Activated T-helper 2 cell treated with anti-CD3 and anti-CD28 coated beads, Interferon-gamma antibody, Interleukin-2, Interleukin-4, amounts not matched to agents 10 μg/mL and 5 μg/mL and 100 μg/mL, durations not matched to agents 14 hours and 24 hours and 36 hours (primary cell): ENCODE results near the gene PDHX. TPM values are rescaled to one million over a fixed set of nuclear protein-coding genes. Genes with fewer than 3 reads are reported as not detected.

Experiments used
- DNase-seq: peaks from one replicate; pipeline ENCODE4 v3.0.0; 2021; ENCODE audit warnings: low spot score
- H3K27ac Mint-ChIP-seq: one replicate; pipeline ENCODE4 v1.8.0; 2021; ENCODE audit warnings: mixed read lengths
- H3K27me3 Mint-ChIP-seq: one replicate; pipeline ENCODE4 v1.8.0; 2021; ENCODE audit warnings: low read depth, mixed read lengths
- H3K36me3 Mint-ChIP-seq: one replicate; pipeline ENCODE4 v1.8.0; 2021; ENCODE audit warnings: low read depth, mixed read lengths
- H3K4me1 Mint-ChIP-seq: one replicate; pipeline ENCODE4 v1.8.0; 2021; ENCODE audit warnings: low read depth, mixed read lengths
- H3K4me3 Mint-ChIP-seq: one replicate; pipeline ENCODE4 v1.8.0; 2021; ENCODE audit warnings: low read depth, mild to moderate bottlenecking, moderate library complexity, mixed read lengths
- H3K9me3 Mint-ChIP-seq: one replicate; pipeline ENCODE4 v1.8.0; 2021; ENCODE audit warnings: mixed read lengths
- intact Hi-C: fragments of 100-400 bp; cut with micrococcal nuclease; formaldehyde crosslinking; loops from one replicate; pipeline ENCODE4 v1.15.1; 2023
- total RNA-seq: library from RNA; stranded (reverse); gene quantifications from 2 replicates; pipeline ENCODE4 v1.2.3, GENCODE V29; 2022

The PDHX gene
- total RNA-seq, 1 donor from 2014 or later = 29.7 TPM

DNA sequence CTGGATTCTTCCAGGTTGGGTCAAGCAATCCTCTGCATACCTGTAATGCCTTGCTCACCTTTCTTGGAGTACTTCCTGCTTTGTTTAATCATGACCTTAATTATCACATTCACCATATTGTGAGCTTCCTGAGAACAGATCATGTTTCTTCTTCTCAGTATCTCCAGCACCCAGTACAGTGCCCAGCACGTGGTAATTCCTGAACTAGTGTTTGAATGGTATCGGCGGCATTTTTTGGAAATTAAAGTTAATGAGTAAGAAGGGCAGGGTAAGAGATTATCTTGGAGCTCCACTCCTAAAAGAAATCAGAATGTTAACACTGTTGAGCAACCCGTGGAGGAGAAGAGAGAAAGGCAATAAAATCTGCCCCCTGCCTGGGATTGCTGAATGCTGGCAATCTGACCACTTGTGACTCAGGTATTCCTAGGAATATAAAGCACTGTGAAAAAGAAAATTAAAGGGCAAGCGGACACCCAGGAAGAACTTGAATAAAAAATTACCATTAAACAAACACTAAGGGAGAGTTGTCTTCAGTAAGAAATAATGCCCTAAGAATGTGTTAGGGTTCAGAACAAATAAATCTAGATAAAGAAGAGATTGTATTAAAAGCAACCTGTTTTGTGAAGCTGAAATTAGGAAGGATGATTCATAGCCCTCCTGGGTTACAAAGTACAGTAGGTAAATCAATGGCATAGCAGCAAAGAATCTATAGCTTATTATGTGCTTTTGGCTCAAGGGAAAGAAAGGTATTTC lies 92.9 kb downstream of the PDHX start:
- H3K9me3 Mint-ChIP-seq = no peaks in the 10 kb centered on the region
- H3K4me3 Mint-ChIP-seq = no peak overlapping the region
- intact Hi-C loops = no loop called here
- H3K27me3 Mint-ChIP-seq = peaks cover 18% of the 10 kb centered on the region
- H3K27ac Mint-ChIP-seq = no peak overlapping the region
- DNase-seq = no peak
- H3K4me1 Mint-ChIP-seq = peaks cover 66% of the 10 kb centered on the region
- H3K36me3 Mint-ChIP-seq = no peaks in the 10 kb centered on the region

DNA sequence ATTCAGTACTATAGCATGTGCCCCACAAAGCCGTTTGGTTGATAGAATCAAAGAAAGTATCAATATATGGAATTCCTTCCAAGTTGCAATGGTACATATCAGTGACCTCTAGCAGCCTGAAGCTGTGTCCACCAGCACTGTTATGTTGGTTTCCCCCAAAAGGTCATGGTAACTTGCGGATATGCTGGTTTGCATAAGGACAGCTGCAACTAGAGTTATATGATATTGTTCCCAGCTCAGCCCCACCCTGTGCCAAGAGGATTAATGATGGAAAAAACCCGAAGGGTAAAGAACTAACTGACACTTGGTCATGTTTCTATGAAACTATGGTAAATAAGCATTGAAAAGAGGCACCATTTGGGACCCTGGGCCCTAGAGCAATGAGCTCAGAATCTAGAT lies 93.5 kb downstream of the PDHX start:
- intact Hi-C loops = no loop called here
- H3K4me3 Mint-ChIP-seq = no peak overlapping the region
- no peaks in the 10 kb centered on the region for H3K36me3 Mint-ChIP-seq
- DNase-seq = no peak
- H3K27me3 Mint-ChIP-seq = peaks cover 14% of the 10 kb centered on the region
- H3K9me3 Mint-ChIP-seq = no peaks in the 10 kb centered on the region
- no peak overlapping the region for H3K27ac Mint-ChIP-seq
- peaks cover 68% of the 10 kb centered on the region for H3K4me1 Mint-ChIP-seq

DNA sequence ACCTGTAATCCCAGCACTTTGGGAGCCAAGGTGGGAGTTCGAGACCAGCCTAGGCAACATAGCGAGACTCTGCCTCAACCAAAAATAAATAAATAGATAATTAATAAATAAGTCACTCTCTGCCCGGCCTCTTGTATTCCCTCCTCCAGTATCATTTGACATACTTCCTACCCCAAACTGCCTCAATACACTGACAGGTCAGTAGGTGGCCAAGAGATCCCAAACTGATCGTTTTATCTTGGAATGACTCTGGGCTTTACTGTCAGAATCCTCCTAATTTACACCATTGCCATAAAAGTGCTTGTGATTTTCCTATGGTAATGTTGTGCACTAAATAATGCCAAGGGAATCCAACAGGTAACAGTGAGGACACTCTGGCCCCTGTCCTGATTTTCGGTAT lies 94.2 kb downstream of the PDHX start:
- H3K27ac Mint-ChIP-seq = no peak overlapping the region
- no peak for DNase-seq
- no peaks in the 10 kb centered on the region for H3K36me3 Mint-ChIP-seq
- peaks cover 67% of the 10 kb centered on the region for H3K4me1 Mint-ChIP-seq
- intact Hi-C loops = no loop called here
- peaks cover 13% of the 10 kb centered on the region for H3K27me3 Mint-ChIP-seq
- no peak overlapping the region for H3K4me3 Mint-ChIP-seq
- H3K9me3 Mint-ChIP-seq = no peaks in the 10 kb centered on the region

DNA sequence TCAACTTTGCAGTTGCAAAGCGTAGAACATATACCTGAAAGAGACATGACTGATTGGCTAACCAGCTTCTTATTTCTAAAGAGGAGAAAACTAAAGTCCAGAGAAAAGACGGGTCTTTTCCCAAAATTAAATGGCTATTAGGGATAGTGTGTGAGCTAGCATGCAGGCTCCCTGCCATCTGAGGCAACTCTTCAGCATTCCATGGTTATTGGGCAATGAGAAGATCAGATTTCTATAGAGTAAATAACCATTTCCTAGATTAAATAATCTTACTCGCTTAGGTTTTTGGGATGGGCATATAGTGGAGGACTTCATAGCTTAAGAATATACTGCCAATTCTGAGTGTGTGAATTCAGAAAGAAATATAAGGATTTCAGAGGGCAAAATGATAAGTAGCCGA lies 95.0 kb downstream of the PDHX start:
- no peak for DNase-seq
- Mint-ChIP-seq H3K4me1 (peaks cover 70% of the 10 kb centered on the region), H3K4me3 (no peak overlapping the region), H3K9me3 (no peaks in the 10 kb centered on the region), H3K36me3 (no peaks in the 10 kb centered on the region), H3K27me3 (peaks cover 15% of the 10 kb centered on the region), H3K27ac (no peak overlapping the region)
- intact Hi-C loops = no loop called here

DNA sequence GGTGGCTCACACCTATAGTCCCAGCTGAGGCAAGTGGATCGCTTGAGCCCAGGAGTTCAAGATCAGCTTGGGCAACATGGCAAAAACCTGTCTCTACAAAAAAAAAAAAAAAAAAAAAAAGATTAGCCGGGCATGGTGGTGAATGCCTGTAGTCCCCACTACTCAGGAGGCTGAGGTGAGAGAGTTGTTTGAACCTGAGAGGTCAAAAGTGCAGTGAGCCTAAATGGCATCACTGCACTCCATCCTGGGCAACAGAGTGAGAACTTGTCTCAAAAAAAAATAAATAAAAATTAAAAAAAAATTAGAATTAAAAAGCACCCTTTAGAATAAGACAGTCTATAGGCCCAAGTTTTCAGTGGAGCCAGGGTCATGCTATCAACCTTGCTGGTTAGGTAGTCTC lies 95.5 kb downstream of the PDHX start:
- H3K27ac Mint-ChIP-seq = peak overlapping the region; percentile 84
- no peaks in the 10 kb centered on the region for H3K36me3 Mint-ChIP-seq
- H3K4me1 Mint-ChIP-seq = peaks cover 64% of the 10 kb centered on the region
- DNase-seq = no peak
- no peak overlapping the region for H3K4me3 Mint-ChIP-seq
- intact Hi-C loops = loop anchor here (1.0 to 2.0 kb wide), 8 partner anchors 28 to 379 kb away; no protein-coding TSS in a partner anchor
- peaks cover 17% of the 10 kb centered on the region for H3K27me3 Mint-ChIP-seq
- no peaks in the 10 kb centered on the region for H3K9me3 Mint-ChIP-seq

DNA sequence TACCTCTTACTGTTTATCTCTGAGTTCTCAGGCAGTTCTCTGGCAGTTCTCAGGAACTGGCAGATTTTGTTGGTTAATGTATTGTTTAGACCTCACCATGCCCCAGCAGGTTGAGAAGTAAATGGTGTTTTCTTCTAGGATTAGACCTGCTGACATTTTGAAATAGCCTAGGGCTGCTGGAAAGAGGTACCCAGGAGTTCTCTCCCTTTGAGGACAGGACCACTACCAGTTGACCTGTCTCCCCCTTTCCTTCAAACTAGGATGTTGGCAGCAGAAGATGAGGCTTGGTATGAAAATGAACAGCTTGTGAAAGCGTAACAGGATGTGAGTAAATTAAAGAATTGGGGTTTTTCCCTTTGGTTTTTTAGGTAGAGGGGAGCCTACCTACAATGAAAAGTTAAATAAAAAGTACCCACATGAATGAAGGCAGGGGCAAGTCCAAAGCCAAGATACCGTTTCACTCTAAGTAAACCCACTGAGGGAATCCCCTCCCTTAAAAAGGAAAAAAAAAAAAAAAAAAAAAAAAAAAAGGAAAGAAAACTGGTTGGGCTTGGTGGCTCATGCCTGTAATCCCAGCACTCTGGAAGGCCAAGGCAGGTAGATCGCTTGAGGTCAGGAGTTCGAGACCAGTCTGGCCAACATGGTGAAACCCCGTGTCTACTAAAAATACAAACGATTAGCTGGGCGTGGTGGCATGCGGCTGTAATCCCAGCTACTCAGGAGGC lies 96.2 kb downstream of the PDHX start:
- peaks cover 59% of the 10 kb centered on the region for H3K4me1 Mint-ChIP-seq
- H3K27ac Mint-ChIP-seq = peak overlapping the region; percentile 84

DNA sequence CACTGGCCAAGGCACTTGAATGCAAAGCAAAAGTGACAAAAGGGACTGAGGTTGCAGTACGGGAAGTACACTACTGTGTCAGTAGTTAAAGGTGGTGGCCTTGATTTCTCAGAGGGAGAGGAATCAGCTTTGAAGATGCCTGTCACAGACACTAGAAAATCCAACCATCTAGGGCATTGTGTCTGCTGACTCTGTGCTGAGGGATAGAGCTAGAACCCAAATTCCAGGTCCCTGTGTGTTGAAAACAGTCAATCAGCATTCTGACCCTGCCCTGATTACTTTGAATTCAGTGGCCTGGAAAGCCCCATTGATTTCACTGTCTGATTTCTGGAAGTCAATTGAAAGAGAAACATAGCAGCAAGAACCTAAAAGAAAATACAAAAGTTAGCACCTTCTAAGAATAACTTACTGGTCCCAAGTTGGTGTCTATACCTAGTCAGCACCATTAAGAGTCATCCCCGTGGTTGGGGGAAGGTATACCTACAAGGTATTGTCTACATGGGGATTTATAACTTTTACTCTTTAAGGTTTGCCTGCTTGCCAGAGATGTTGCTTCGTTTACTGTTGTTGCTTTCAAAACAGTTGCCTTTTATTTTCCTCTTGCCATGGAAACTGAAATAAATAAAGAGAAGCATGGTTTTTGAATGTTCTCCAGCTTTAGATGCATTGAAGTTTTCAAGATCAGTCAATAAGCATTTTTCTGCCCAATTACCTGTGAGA lies 97.3 kb downstream of the PDHX start:
- Mint-ChIP-seq H3K9me3 (no peaks in the 10 kb centered on the region), H3K27me3 (peaks cover 20% of the 10 kb centered on the region), H3K27ac (peak overlapping the region; percentile 72), H3K36me3 (no peaks in the 10 kb centered on the region), H3K4me3 (no peak overlapping the region), H3K4me1 (peaks cover 54% of the 10 kb centered on the region)
- peak; percentile 24 for DNase-seq
- intact Hi-C loops = loop anchor here (1.0 to 2.0 kb wide), 6 partner anchors 17 to 377 kb away; no protein-coding TSS in a partner anchor

More for the DNA sequence above, 96.2 kb downstream of the PDHX start:
- peaks cover 19% of the 10 kb centered on the region for H3K27me3 Mint-ChIP-seq
- H3K36me3 Mint-ChIP-seq = no peaks in the 10 kb centered on the region
- H3K4me3 Mint-ChIP-seq = no peak overlapping the region
- DNase-seq = peak; percentile 20
- no peaks in the 10 kb centered on the region for H3K9me3 Mint-ChIP-seq
- intact Hi-C loops = loop anchor here (1.0 to 2.0 kb wide), 10 partner anchors 18 to 378 kb away; no protein-coding TSS in a partner anchor

DNA sequence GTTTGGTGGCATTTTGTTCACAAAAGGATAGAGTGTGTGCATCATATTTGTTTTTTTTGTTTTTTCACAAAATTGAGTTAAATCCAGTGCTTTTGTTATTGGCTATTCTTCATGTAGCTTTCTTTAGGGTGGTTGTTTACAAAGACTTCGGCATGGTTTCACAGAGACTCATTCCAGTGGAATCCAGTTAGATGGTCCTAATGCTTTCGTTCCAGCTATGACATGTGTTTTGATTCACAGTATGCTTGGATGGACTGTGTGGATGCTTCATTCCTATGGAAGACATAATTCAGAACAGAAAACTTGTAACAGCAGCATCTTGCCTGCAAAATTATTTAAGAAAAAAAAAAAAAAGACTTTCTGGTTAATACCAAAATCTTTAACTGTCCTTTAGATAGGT lies 97.9 kb downstream of the PDHX start:
- Mint-ChIP-seq H3K9me3 (no peaks in the 10 kb centered on the region), H3K4me1 (peaks cover 51% of the 10 kb centered on the region), H3K4me3 (no peak overlapping the region), H3K36me3 (no peaks in the 10 kb centered on the region), H3K27ac (peak overlapping the region; percentile 72), H3K27me3 (peaks cover 19% of the 10 kb centered on the region)
- intact Hi-C loops = no loop called here
- DNase-seq = no peak

DNA sequence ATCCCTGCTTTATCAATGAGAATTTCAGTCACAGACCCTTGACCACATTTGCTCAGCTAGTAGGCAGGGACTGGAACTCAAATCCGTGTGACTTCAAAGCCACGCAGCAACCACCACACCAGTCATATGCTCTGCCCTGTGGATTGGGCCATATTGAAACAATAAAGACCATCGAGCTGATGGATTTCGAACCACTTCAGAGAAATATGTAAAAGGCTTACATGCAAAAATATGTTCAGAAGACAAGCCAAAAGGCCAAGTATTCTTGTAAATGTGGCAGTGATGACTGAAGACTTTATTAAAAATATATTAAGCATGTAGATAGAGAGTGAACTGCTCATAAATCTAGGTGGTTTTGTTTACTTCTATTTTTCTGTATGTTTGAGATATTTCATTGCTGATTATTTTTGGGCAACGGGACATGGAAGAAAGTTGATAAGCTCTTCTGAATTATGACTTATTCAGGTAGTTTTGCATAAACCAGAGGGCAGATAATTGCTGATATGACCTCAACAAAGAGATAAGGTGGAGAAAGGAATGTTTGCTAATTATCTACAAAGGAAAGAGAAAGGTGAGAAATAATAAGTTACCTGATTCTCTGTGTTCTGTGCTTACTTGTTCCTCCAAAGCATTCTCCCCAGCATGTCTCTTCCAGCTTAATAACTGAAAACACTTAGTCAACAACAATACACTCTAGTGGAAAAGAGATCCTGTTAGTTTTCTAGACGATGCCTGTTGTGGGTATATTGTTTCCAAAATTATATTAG lies 99.4 kb downstream of the PDHX start:
- DNase-seq = no peak
- H3K27ac Mint-ChIP-seq = no peak overlapping the region
- intact Hi-C loops = no loop called here
- no peaks in the 10 kb centered on the region for H3K36me3 Mint-ChIP-seq
- H3K4me3 Mint-ChIP-seq = no peak overlapping the region
- H3K4me1 Mint-ChIP-seq = peaks cover 42% of the 10 kb centered on the region
- no peaks in the 10 kb centered on the region for H3K9me3 Mint-ChIP-seq
- peaks cover 17% of the 10 kb centered on the region for H3K27me3 Mint-ChIP-seq

DNA sequence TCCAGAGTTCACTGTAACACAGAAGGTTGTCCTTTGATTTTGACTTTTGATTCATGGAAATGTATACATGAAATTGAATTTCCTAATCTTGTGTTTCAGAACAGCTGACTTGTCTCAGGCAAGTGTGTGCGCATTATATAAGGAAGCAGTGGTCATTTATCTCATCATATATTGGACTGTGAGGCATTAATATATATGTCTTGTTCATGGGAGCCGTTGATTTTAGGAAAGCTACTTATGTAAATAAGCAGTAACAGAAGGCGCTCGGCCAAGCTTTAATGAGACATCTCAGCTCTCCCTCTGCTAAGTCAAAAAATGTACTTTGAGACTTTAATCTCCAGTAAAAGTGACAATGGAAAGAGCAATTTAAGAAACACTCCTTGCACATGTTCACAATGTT lies 100.5 kb downstream of the PDHX start:
- no peaks in the 10 kb centered on the region for H3K36me3 Mint-ChIP-seq
- no peak overlapping the region for H3K27ac Mint-ChIP-seq
- peaks cover 6% of the 10 kb centered on the region for H3K9me3 Mint-ChIP-seq
- DNase-seq = no peak
- intact Hi-C loops = no loop called here
- H3K4me3 Mint-ChIP-seq = no peak overlapping the region
- H3K4me1 Mint-ChIP-seq = peaks cover 34% of the 10 kb centered on the region
- H3K27me3 Mint-ChIP-seq = peaks cover 20% of the 10 kb centered on the region

DNA sequence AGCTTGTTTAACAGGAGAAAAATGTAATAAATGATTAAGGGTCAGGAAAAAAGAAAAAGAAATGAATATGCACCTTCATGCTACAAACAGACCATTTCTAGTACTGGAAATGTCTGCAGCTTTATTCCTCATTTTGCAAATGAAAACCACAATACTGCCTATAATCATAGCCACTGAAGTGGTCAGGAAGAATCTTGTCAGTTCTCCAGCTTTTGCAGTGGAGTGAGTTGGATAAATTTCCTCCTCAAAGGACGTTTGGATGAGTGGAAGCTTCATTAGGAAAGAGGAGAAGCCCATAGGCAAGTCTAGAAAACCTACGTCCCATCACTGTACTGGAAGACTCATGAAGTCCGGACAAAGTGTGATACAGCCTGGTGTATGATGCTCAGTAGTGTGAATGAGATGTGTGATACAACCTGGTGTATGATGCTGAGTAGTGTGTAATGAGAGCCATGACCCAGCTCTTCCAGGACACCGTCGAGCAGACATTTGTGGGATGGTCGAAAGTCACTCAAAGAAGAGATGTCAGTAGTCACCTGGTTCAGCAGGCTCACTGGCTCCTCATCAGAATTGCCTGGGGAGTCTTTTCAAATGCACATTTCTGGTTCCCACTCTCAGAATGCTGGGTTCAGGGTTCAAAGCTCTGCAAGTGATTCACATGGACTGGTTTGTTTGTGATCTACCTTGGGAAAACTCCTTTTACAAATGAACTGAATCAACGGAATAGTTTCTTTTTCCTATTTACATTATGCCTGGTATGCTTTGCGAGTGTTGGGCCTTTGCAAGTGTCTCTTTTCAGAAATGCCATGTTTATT lies 101.3 kb downstream of the PDHX start:
- peaks cover 2% of the 10 kb centered on the region for H3K36me3 Mint-ChIP-seq
- peaks cover 8% of the 10 kb centered on the region for H3K9me3 Mint-ChIP-seq
- intact Hi-C loops = no loop called here
- no peak overlapping the region for H3K27ac Mint-ChIP-seq
- peaks cover 28% of the 10 kb centered on the region for H3K4me1 Mint-ChIP-seq
- H3K4me3 Mint-ChIP-seq = no peak overlapping the region
- DNase-seq = no peak
- H3K27me3 Mint-ChIP-seq = peaks cover 21% of the 10 kb centered on the region

DNA sequence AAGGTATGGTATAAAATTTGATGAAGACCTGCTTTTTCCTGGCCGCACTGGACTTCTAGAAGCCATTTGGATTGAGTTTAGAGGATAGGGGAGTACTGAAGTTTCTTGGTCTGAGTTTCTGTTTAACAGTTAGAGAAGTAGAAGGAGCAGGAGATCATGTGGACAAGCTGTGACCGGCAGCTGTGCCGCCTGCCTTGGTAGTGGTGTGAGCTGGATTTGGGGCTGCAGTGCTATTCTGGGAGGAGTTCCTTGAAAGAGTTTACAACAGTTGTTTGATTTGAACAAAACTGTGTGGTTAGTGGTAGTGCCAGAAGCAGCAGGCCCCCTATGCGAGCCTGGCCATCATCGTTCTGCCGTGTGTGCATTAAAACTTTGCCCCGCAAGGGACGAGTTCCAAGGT lies 105.2 kb downstream of the PDHX start:
- Mint-ChIP-seq H3K27me3 (peaks cover 31% of the 10 kb centered on the region), H3K27ac (no peak overlapping the region), H3K4me1 (peaks cover 2% of the 10 kb centered on the region), H3K36me3 (peaks cover 29% of the 10 kb centered on the region), H3K4me3 (no peak overlapping the region), H3K9me3 (peaks cover 43% of the 10 kb centered on the region)
- no peak for DNase-seq
- intact Hi-C loops = no loop called here
